Neutrophil (primary cell): ENCODE measurements around the gene GSC2.

Experiments
- H3K27ac ChIP-seq: fragments of 200-600 bp; sonication (generic); 2 replicates; pipeline ENCODE4 v1.5.1; 2016; ENCODE audit warnings: mild to moderate bottlenecking, moderate library complexity
- H3K27me3 ChIP-seq: fragments of 200-600 bp; sonication (generic); 2 replicates; pipeline ENCODE4 v1.6.0; 2016; ENCODE audit warnings: mild to moderate bottlenecking
- H3K36me3 ChIP-seq: fragments of 200-600 bp; sonication (generic); 2 replicates; pipeline ENCODE4 v1.5.1; 2017
- H3K4me1 ChIP-seq, 2 experiments: fragments of 200-600 bp in 1 of 2; sonication (generic) in 1 of 2; 1 replicate in 1 of 2; 2 replicates in 1 of 2; pipeline versions ENCODE4 v1.5.1 to v1.6.1; 2013 to 2016; ENCODE audit warnings: low read depth in 1 of 2, low read length in 1 of 2, mild to moderate bottlenecking in 1 of 2, moderate library complexity in 1 of 2; ENCODE audit not compliant: control insufficient read depth in 1 of 2, insufficient read depth in 1 of 2
- H3K4me3 ChIP-seq, 2 experiments: fragments of 200-600 bp in 1 of 2; sonication (generic) in 1 of 2; 1 replicate in 1 of 2; 2 replicates in 1 of 2; pipeline ENCODE4 v1.5.1; 2013 to 2016; ENCODE audit warnings: low read depth in 1 of 2, low read length in 1 of 2, mild to moderate bottlenecking in 1 of 2, moderate library complexity in 1 of 2
- H3K9me3 ChIP-seq: fragments of 200-600 bp; sonication (generic); 2 replicates; pipeline ENCODE4 v1.5.1; 2016
- CTCF ChIP-seq: fragments of 200-600 bp; sonication (generic); IDR thresholded peaks from 2 replicates; pipeline ENCODE4 v1.5.1; 2016; ENCODE audit warnings: antibody characterized with exemption

GSC2 gene

GRCh38 chr22:19178657-19179496 lies 28.8 kb upstream of the GSC2 start, which contains the start of gene SLC25A1:
Gene SLC25A1 (minus strand): TSS chr22:19178736. CDS start chr22:19178673, 63 bp downstream.
- peaks cover 8% of the 10 kb centered on the region for H3K27me3 ChIP-seq
- H3K9me3 ChIP-seq, result no peaks in the 10 kb centered on the region
- H3K4me3 ChIP-seq, result peak within 1 kb of the TSS; percentile 66 to 77
- H3K36me3 ChIP-seq, result peaks cover 61% of the 10 kb centered on the region
- peak within 1 kb of the TSS; percentile 55 for H3K27ac ChIP-seq
- peak; percentile 22 for TF ChIP-seq CTCF
- H3K4me1 ChIP-seq, result peaks cover 25 to 34% of the 10 kb centered on the region in 2 experiments

- Histone ChIP-seq H3K4me1 (peaks cover 28 to 37% of the 10 kb centered on the region in 2 experiments), H3K36me3 (peaks cover 54% of the 10 kb centered on the region), H3K27ac (peak overlapping the region; percentile 55), H3K9me3 (no peaks in the 10 kb centered on the region), H3K4me3 (peak overlapping the region; percentile 66 to 77), H3K27me3 (peaks cover 8% of the 10 kb centered on the region)
- TF ChIP-seq CTCF, result no peak
Measured at GRCh38 chr22:19178065-19178656, 28.1 kb upstream of the GSC2 start.

GRCh38 chr22:19177164-19178064 lies 27.3 kb upstream of the GSC2 start:
- peak overlapping the region; percentile 66 to 77 for H3K4me3 ChIP-seq
- peaks cover 47% of the 10 kb centered on the region for H3K36me3 ChIP-seq
- H3K27me3 ChIP-seq, result peaks cover 8% of the 10 kb centered on the region
- H3K9me3 ChIP-seq, result no peaks in the 10 kb centered on the region
- peak overlapping the region; percentile 55 for H3K27ac ChIP-seq
- peaks cover 28 to 37% of the 10 kb centered on the region in 2 experiments for H3K4me1 ChIP-seq
- TF ChIP-seq CTCF, result no peak

- no peak overlapping the region for H3K27ac ChIP-seq
- no peak overlapping the region for H3K4me3 ChIP-seq
Measured at GRCh38 chr22:19176732-19177131, 26.6 kb upstream of the GSC2 start.

More at GRCh38 chr22:19176732-19177131, 26.6 kb upstream of the GSC2 start:
- Histone ChIP-seq H3K27me3 (peaks cover 8% of the 10 kb centered on the region), H3K9me3 (no peaks in the 10 kb centered on the region), H3K4me1 (peaks cover 34 to 42% of the 10 kb centered on the region in 2 experiments), H3K36me3 (peaks cover 40% of the 10 kb centered on the region)
- no peak for TF ChIP-seq CTCF
